SW 1271 (cell line): ENCODE results near the gene NSUN4.
"Not testable (repeated sequence)": the region's sequence is repeated elsewhere in the genome, so short reads cannot be mapped to it uniquely, and the experiment has no call there.

ENCODE experiments used
- DNase-seq, 2 experiments: peaks; one replicate each; lab custom pipeline; 2025; lab: John Stamatoyannopoulos, UW

NSUN4 gene

DNA sequence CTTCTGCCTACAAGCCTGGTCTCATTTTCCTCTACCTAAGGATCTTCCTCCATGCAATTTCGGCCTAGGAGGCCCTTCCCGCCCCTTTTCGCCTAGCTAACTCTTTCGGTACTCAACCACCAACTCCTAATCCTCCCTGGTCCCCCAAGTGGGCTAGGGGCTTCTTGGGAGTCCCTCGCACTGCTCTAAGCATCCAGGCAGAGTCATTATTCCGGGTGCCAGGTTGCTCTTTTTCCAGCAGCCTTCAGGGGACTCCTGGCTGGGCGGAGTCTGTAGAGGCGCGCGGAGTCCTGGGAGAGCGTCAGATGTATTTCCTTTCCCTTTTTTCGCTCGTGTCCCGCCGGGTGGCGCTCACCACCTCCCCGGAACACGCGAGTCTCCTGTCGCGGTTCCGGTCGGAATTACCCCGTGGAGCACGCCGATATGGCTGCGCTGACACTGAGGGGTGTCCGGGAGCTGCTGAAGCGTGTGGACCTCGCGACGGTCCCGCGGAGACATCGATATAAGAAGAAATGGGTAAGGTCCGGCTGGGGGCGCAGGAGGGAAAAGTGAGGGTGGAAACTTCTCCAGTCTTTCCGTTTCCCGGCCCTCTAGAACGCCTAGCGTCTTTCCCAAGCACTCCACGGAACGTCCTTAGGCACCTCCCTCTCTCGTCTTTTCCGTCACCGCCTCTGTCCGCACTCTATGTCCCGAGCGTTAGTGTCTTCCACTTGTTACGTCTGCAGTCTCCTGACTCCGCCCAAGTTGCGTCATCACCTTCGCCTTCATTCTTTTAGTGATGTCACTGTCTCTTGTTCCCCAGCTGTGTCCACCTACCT, at the start of gene NSUN4:
TSS of gene NSUN4 (plus strand) at position 404 of the 818 bp plus-strand sequence. CDS start at position 424, 20 bp downstream.
- DNase-seq: peak; percentile 84 to 89

- no peak for DNase-seq
Measured at GRCh38 chr1:46295306-46295705, 45.3 kb upstream of the NSUN4 start.

DNA sequence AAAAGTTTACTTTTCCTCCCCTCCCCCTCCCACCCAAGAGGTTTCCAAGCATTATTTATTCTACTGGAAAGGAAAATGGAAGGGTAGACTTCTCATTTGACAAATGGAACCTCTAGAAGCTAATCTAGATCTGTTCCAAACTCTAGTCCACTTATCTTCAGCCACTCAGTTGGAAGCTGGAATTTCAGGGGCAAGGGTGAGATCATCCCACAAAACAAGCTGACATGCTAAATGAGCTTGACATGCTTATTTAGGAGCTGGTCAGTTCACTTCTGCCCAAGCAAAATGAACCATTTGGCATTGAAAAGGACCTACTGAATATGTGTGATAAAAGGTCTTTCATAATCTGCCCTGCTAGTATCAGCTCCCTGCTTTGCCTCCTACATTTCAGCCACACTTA, 42.2 kb upstream of the NSUN4 start:
- DNase-seq: no peak

DNA sequence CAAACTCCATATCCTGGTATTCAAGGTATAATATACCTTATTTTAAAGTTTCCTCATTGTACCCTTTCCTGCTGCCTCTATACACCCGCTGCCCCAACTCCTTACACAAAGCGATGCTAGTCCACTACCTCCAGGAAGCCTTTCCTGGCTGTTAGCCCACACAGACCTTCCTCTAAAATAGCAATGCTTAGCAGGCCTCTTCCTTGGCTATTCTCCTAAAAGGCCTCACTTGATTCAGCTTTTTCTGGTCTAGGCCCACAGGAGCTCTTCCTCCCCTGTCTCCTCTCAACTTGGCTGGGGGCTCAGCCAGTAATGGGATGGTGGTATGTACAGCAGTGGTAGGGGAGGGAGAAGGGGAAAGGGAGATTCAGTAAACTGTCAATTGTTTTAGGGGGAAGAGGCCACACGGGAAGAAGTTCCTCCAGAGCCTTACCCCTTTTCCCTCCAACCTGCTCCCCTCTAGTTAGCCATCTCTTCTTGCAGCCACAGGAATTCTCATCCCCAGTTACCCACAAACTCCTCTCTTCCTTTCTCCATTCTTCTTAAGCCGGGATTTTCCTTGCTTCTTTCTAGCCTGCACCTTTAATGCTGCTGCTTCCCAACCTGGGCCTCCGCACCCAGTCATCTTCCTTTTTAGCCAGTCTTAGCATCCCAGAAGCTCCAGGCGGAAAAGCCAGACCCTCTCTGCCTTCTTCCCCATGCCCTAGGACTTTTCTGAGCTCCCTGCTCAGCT, 39.8 kb upstream of the NSUN4 start:
- DNase-seq: no peak

GRCh38 chr1:46301406-46301807, 39.2 kb upstream of the NSUN4 start:
- no peak for DNase-seq

DNA sequence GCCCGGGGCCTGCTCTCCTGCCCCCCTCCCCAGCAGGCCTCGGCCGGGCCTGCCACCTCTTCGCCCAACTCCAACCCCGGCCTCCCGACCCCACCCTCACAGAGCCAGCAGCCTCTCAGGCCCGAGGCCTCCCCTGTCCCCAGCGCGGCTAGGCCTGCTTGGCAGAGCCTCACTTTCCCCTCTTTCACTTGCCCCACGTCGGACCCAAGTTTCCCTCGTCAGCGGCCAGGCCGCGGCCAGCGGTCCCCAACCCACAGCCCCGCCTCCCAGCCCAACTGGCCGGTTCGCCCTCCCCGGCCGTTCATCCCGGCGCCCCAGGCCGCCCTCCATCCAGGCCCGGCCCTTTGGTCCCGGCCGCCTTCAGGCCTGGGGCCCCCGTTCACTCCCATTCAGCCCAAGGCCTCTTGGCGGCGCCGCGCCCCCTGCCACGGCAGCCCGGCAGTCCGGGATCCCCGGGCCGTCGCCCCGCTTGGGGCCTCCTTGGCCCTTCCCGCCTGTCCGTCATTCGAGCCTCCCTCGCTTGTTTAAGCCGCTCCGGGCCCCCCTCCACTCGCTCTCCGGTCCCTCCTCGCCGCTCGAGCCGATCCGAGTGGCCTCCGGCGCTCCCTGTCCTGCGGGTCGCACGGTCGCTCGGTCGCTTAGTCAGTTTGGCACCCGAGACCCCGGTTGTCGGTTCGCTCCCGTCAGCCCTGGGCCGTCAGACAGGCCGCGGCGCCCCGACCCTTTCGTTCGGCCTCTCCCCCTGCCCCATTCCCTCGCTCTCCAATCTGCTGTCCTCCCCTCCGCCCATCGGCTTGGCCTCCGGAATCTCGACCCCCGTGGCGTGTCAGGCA, 38.6 kb upstream of the NSUN4 start:
- no peak for DNase-seq

DNA sequence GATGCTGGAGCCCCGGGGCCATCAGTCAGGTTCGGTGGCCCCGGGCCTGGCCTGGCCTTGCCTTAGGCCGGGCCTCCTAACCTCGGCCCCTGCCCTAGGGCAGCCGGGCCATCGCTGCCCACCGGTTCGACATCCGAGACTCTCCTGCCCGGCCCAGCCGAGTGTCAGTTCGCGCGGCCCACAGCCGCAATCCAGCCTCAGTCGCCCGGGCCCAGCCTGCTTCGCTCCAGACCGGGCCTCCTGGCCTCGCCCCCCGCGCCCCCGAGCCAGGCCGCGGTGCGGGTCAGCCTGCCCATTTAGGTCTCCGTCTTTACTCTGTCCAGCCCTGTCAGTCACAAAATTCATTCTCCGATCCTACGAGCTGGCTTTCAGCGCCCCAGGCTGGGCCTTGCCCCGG, 38.0 kb upstream of the NSUN4 start:
- DNase-seq: no peak

GRCh38 chr1:46303038-46303871, 37.4 kb upstream of the NSUN4 start, which contains the start of the genes LRRC41 and UQCRH:
Gene LRRC41 (minus strand): TSS chr1:46303616. CDS start chr1:46303322, 294 bp downstream.
Gene UQCRH (plus strand): TSS chr1:46303698. CDS start chr1:46303767, 69 bp downstream.
- peak; percentile 76 to 95 for DNase-seq

GRCh38 chr1:46303872-46304326, 36.7 kb upstream of the NSUN4 start:
- DNase-seq: no peak

DNA sequence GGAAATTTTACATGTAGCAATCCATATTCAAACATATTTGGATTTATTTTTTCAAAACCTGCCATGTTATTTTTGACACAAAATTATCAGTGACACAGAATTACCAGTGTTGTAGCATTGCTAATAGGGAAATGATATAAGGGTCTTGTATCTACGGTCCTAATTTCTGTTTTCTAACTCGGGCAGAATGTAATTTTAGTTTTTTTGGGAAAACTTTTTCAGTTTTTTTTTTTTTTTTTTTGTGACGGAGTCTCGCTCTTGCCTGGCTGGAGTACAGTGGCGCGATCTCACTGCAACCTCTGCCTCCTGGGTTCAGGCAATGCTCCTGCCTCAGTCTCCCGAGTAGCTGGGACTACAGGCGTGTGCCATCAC, 34.5 kb upstream of the NSUN4 start:
- no peak for DNase-seq

GRCh38 chr1:46309401-46310159, 31.0 kb upstream of the NSUN4 start:
- no peak for DNase-seq

- no peak for DNase-seq
Measured at GRCh38 chr1:46310321-46310720, 30.3 kb upstream of the NSUN4 start.

GRCh38 chr1:46315669-46316403, 24.8 kb upstream of the NSUN4 start:
- no peak for DNase-seq

DNA sequence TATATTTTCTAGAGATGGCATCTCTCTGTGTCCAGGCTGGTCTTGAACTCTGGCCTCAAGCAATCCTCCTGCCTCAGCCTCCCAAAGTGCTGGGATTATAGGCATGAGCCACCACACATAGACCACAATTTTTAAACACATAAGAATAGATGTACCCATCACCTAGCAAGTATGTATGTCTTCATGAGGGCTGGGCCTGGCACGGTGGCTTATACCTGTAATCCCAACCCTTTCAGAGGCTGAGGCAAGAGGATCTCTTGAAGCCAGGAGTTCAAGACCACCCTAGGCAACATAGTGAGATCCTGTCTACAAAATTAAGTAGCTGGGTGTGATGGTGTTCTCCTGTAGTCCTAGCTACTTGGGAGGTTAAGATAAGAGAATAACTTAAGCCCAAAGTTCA, 23.3 kb upstream of the NSUN4 start:
- no peak for DNase-seq

DNA sequence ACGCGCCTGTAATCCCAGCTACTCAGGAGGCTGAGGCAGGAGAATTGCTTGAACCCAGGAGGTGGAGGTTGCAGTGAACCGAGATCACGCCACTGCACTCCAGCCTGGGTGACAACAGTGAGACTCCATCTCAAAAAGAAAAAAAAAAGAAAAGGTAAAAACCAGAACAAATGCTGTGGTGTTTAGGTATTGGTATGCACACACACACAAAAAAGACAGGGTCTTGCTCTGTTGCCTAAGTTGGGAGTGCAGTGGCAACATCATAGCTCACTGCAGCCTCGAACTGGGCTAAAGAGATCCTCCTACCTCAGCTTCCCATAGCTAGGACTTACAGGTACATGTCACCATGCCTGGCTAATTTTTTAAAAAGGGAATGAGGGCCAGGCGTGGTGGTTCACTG, 21.3 kb upstream of the NSUN4 start:
- DNase-seq: not testable (repeated sequence)

- not testable (repeated sequence) for DNase-seq
Measured at GRCh38 chr1:46319960-46320914, 20.4 kb upstream of the NSUN4 start.

GRCh38 chr1:46322191-46322590, 18.4 kb upstream of the NSUN4 start:
- not testable (repeated sequence) for DNase-seq

DNA sequence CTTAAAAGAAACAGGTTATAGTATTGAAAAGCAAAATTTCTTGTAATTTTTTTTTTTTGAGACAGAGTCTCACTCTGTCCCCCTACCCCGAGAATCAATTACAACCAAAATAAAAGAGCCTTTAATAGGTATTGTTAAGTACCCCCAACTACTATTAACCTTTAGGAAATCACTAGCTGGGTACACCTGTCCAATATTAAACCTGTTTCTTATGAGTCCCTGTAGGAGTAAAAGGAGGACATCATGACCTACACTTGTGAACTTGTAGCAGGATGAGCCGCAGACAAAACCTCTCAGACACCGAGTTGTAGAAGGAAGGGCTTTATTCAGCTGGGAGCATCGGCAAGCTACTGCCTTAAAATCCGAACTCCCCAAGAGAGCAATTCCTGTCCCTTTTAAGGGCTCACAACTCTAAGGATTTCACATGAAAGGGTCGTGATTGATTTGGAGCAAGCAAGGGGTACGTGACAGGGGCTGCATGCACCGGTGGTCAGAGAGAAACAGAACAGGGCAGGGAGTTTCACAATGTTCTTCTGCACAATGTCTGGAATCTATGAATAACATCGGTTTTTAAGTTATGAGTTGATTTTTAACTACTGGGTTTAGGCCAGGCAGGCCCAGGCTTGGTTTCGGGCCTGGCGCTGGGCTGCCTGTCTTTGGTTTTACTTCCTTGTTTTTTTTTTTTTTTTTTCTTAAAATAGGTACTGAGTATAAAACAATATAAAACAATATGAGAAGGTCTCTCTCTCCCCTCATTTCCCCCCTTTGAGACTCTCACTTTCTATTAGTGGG, 15.1 kb upstream of the NSUN4 start:
- not testable (repeated sequence) for DNase-seq
